Measurements from ENCODE around the gene MBOAT7.

DNA sequence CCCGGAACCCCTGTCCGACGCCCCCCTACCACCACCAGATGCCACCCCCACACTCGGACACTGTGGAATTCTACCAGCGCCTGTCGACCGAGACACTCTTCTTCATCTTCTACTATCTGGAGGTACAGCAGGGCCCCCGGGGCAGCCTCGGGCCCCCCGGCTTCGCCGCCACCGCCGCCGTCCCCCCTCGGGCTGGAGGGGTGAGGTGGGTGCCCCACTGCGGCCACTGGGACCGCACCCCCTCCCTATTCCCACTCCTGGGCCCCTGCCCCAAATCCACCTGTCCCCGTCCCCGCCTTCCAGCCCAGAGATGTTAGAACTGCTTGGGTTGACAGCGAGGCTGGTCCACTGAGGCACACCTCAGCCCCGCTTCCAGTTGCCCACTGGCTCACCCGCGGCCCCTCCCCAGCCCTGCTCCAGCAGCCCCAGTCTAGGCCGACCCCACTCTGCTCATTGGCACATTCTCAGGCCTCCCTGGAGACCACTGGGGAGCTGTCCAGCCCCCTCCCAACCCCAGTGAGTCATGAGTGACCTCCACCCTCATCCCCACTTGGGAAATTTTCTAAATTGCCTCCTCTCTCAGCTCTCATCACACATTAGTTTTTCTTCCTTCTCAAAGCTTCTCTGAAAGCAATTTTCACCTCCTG, 36.4 kb downstream of the MBOAT7 start:
- TF ChIP-seq, protein P1, sequence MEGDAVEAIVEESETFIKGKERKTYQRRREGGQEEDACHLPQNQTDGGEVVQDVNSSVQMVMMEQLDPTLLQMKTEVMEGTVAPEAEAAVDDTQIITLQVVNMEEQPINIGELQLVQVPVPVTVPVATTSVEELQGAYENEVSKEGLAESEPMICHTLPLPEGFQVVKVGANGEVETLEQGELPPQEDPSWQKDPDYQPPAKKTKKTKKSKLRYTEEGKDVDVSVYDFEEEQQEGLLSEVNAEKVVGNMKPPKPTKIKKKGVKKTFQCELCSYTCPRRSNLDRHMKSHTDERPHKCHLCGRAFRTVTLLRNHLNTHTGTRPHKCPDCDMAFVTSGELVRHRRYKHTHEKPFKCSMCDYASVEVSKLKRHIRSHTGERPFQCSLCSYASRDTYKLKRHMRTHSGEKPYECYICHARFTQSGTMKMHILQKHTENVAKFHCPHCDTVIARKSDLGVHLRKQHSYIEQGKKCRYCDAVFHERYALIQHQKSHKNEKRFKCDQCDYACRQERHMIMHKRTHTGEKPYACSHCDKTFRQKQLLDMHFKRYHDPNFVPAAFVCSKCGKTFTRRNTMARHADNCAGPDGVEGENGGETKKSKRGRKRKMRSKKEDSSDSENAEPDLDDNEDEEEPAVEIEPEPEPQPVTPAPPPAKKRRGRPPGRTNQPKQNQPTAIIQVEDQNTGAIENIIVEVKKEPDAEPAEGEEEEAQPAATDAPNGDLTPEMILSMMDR (IDR thresholded peaks at IDR 0.05; ENCODE audit: extremely low read depth in 1 of 2, insufficient read depth in 1 of 2, low read depth in 1 of 2, low read length in 2 of 2): no peak
- no peak for TF ChIP-seq MAX (IDR thresholded peaks at IDR 0.05; ENCODE audit: insufficient read depth, insufficient read length)
- TF ChIP-seq EZH2 (IDR thresholded peaks at IDR 0.05; ENCODE audit: borderline replicate concordance, low read depth, low read length, severe bottlenecking): no peak
